Caco-2 (cell line): ENCODE data around the gene MAD1L1. TPM values are rescaled to one million over a fixed set of nuclear protein-coding genes. Genes with fewer than 3 reads are reported as not detected.

Experiments used
- BruUV-seq: library from RNA; stranded (reverse); fragments of 400-500 nt; replicated peaks from 2 replicates; lab custom pipeline; 2021; lab: Mats Ljungman, UMichigan
- CTCF ChIA-PET: fragments of 300-600 bp; sonication (Branson Sonifier 250); formaldehyde crosslinking; loops from one replicate; lab custom pipeline; 2022; ENCODE audit warnings: antibody characterized with exemption; lab: Charles Lee
- POLR2A ChIA-PET: fragments of 300-600 bp; sonication (Branson Sonifier 250); formaldehyde crosslinking; loops from one replicate; lab custom pipeline; 2022; ENCODE audit warnings: antibody characterized with exemption; lab: Charles Lee
- DNase-seq, 2 experiments: peaks; one replicate each; pipeline versions ENCODE4 v3.0.0 to v3.0.0-alpha.2; 2020 to 2022
- H3K27me3 ChIP-seq: replicated peaks from 2 replicates; pipeline ENCODE4 v1.6.0; 2011; ENCODE audit warnings: low read length; ENCODE audit not compliant: control insufficient read depth, insufficient read depth
- H3K36me3 ChIP-seq: 2 replicates; pipeline ENCODE4 v1.5.1; 2011; ENCODE audit warnings: low read length; ENCODE audit not compliant: control insufficient read depth, insufficient read depth
- H3K4me1 ChIP-seq: fragments of 250-450 bp; sonication (Bioruptor Pico); 2 replicates; pipeline ENCODE4 v1.5.1; 2020; ENCODE audit warnings: mild to moderate bottlenecking
- H3K4me3 ChIP-seq: 2 replicates; pipeline ENCODE4 v1.5.1; 2011; ENCODE audit warnings: low read depth, mild to moderate bottlenecking, control low read depth, low read length
- H3K9me3 ChIP-seq: fragments of 250-450 bp; sonication (Bioruptor Pico); 2 replicates; pipeline ENCODE4 v1.5.1; 2020; ENCODE audit warnings: mild to moderate bottlenecking, moderate library complexity
- H3K27ac Mint-ChIP-seq: one replicate; pipeline ENCODE4 v1.8.0; 2022; ENCODE audit warnings: mixed read lengths; ENCODE audit not compliant: unreplicated experiment
- H3K27me3 Mint-ChIP-seq: one replicate; pipeline ENCODE4 v1.8.0; 2022; ENCODE audit warnings: mixed read lengths; ENCODE audit not compliant: insufficient read depth, unreplicated experiment
- H3K36me3 Mint-ChIP-seq: one replicate; pipeline ENCODE4 v1.8.0; 2022; ENCODE audit warnings: mild to moderate bottlenecking, mixed read lengths; ENCODE audit not compliant: insufficient read depth, unreplicated experiment
- H3K4me1 Mint-ChIP-seq: one replicate; pipeline ENCODE4 v1.8.0; 2022; ENCODE audit warnings: low read depth, mixed read lengths; ENCODE audit not compliant: unreplicated experiment
- H3K4me3 Mint-ChIP-seq: one replicate; pipeline ENCODE4 v1.8.0; 2022; ENCODE audit warnings: mild to moderate bottlenecking, moderate library complexity, mixed read lengths; ENCODE audit not compliant: unreplicated experiment
- H3K9me3 Mint-ChIP-seq: one replicate; pipeline ENCODE4 v1.8.0; 2022; ENCODE audit warnings: mixed read lengths; ENCODE audit not compliant: unreplicated experiment
- intact Hi-C: fragments of 100-400 bp; cut with micrococcal nuclease; formaldehyde crosslinking; loops from one replicate; pipeline ENCODE4 v1.10.0; 2022; ENCODE audit not compliant: unreplicated experiment
- total RNA-seq: library from RNA; stranded (reverse); gene quantifications from 2 replicates; pipeline ENCODE4 v1.2.3, GENCODE V29; 2022
- TF ChIP-seq, protein P1 (sequence below), 2 experiments: fragments of 200-600 bp in 1 of 2; IDR thresholded peaks; 1 replicate in 1 of 2; 2 replicates in 1 of 2; pipeline versions ENCODE4 v1.5.1 to v1.8.0; 2011 to 2022; ENCODE audit warnings: antibody characterized with exemption in 1 of 2, control low read depth in 1 of 2, inconsistent platforms in 1 of 2, low read depth in 1 of 2, low read length in 1 of 2, mild to moderate bottlenecking in 1 of 2, moderate library complexity in 1 of 2; ENCODE audit not compliant: insufficient read depth in 1 of 2, severe bottlenecking in 1 of 2, unreplicated experiment in 1 of 2

Gene MAD1L1
- total RNA-seq, 1 experiment from 2014 or later: 58.6 TPM

DNA sequence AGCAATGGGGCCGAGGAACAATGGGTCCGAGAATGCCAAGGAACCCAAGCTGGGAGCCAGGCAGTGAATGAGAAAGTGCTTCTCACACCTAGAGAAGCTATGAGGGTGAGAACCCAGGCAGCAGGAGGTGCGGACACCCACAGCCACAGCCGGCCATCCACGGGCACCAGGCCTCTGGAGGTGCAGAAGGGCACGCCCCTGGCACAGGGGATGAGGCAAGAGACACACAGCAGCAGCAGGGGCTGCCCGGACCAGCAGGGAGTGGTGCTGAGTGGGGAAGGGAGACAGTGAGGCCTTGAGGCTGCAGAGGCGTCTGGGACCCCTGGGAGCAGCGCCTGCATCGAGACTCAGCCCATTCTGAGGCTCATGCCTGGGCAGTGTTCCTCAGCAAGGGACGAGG lies 135.3 kb downstream of the MAD1L1 start:
- H3K36me3 Mint-ChIP-seq: peaks cover 13% of the 10 kb centered on the region
- H3K27me3 Mint-ChIP-seq: no peaks in the 10 kb centered on the region
- no peak overlapping the region for H3K27ac Mint-ChIP-seq
- DNase-seq: no peak
- POLR2A ChIA-PET: no interaction called here
- intact Hi-C loops: no loop called here
- no peaks in the 10 kb centered on the region for H3K4me1 ChIP-seq
- no TSS peak for BruUV-seq
- CTCF ChIA-PET: no interaction called here
- no peaks in the 10 kb centered on the region for H3K9me3 Mint-ChIP-seq
- no peaks in the 10 kb centered on the region for H3K27me3 ChIP-seq
- TF ChIP-seq, protein P1, sequence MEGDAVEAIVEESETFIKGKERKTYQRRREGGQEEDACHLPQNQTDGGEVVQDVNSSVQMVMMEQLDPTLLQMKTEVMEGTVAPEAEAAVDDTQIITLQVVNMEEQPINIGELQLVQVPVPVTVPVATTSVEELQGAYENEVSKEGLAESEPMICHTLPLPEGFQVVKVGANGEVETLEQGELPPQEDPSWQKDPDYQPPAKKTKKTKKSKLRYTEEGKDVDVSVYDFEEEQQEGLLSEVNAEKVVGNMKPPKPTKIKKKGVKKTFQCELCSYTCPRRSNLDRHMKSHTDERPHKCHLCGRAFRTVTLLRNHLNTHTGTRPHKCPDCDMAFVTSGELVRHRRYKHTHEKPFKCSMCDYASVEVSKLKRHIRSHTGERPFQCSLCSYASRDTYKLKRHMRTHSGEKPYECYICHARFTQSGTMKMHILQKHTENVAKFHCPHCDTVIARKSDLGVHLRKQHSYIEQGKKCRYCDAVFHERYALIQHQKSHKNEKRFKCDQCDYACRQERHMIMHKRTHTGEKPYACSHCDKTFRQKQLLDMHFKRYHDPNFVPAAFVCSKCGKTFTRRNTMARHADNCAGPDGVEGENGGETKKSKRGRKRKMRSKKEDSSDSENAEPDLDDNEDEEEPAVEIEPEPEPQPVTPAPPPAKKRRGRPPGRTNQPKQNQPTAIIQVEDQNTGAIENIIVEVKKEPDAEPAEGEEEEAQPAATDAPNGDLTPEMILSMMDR (IDR thresholded peaks at IDR 0.05; ENCODE audit: insufficient read depth in 1 of 2, low read depth in 1 of 2, low read length in 1 of 2, severe bottlenecking in 1 of 2, unreplicated experiment in 1 of 2): no peak
- H3K4me3 Mint-ChIP-seq: no peak overlapping the region
- H3K4me3 ChIP-seq: no peak overlapping the region
- no peaks in the 10 kb centered on the region for H3K36me3 ChIP-seq
- no peaks in the 10 kb centered on the region for H3K4me1 Mint-ChIP-seq
- H3K9me3 ChIP-seq: no peaks in the 10 kb centered on the region

DNA sequence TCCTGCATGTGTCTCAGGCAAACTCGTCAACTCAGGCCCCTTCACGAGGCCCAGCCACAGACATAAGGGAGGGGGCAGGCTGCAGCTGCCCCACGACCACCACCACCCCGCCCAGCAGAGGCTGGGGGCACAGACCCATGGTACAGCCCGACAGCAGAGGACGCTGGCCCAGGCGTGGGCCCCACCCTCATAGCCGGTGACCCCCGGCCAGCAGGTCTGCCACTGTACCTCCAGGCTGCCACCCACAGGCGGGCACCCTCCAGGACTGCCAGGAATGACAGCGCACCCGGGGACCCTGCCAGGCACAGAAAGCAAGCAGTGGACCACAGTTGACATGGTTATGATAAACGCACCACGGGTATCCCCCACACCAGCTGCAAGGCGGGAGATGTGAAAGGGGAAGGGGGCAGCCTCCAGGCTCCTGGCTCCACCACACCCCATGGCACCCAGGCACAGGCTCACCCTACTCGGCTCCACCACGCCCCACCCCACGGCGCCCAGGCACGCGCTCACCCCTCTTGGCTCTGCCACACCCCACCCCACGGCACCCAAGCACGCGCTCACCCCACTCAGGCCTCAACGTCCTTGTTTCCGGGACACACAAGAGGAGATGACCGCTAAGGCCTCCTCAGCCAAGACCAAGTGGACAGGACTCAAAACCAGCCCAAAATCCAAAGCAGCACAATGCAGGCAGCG lies 135.9 kb downstream of the MAD1L1 start:
- no peak for DNase-seq
- no peak overlapping the region for H3K4me3 ChIP-seq
- no peaks in the 10 kb centered on the region for H3K36me3 ChIP-seq
- Mint-ChIP-seq H3K27me3 (no peaks in the 10 kb centered on the region), H3K36me3 (peaks cover 19% of the 10 kb centered on the region), H3K4me1 (no peaks in the 10 kb centered on the region), H3K27ac (no peak overlapping the region), H3K9me3 (no peaks in the 10 kb centered on the region), H3K4me3 (no peak overlapping the region)
- H3K9me3 ChIP-seq: no peaks in the 10 kb centered on the region
- H3K27me3 ChIP-seq: no peaks in the 10 kb centered on the region
- BruUV-seq: no TSS peak
- ChIA-PET CTCF (no interaction called here), POLR2A (no interaction called here)
- TF ChIP-seq, protein P1 (IDR thresholded peaks at IDR 0.05; ENCODE audit: insufficient read depth in 1 of 2, low read depth in 1 of 2, low read length in 1 of 2, severe bottlenecking in 1 of 2, unreplicated experiment in 1 of 2): no peak
- no peaks in the 10 kb centered on the region for H3K4me1 ChIP-seq
- intact Hi-C loops: no loop called here

DNA sequence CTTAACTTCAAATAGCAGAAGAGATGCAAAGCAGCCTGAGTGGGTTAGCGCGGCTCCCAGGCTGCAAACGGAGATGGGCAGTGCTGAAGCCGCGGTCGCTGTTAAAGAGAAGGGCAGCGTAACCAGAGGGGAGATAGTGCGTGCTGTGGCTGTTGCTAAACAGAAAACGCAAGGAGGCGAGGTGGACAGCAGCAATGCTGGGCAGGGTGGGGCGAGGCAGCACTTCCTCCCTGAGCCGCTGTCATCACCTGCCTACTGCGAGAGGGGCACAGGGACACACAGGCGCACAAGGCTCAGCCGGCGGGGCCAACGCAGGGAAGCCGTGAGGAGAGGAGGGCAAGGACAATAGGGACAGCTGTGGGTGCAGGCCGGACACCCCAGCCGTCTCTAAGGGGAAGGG lies 137.3 kb downstream of the MAD1L1 start:
- no peak for DNase-seq
- no peaks in the 10 kb centered on the region for H3K27me3 Mint-ChIP-seq
- H3K36me3 Mint-ChIP-seq: peaks cover 28% of the 10 kb centered on the region
- H3K36me3 ChIP-seq: no peaks in the 10 kb centered on the region
- no peaks in the 10 kb centered on the region for H3K4me1 ChIP-seq
- H3K4me3 ChIP-seq: no peak overlapping the region
- POLR2A ChIA-PET: no interaction called here
- TF ChIP-seq, protein P1 (IDR thresholded peaks at IDR 0.05; ENCODE audit: insufficient read depth in 1 of 2, low read depth in 1 of 2, low read length in 1 of 2, severe bottlenecking in 1 of 2, unreplicated experiment in 1 of 2): no peak
- H3K27me3 ChIP-seq: no peaks in the 10 kb centered on the region
- no peak overlapping the region for H3K4me3 Mint-ChIP-seq
- H3K4me1 Mint-ChIP-seq: no peaks in the 10 kb centered on the region
- BruUV-seq: no TSS peak
- peak overlapping the region; percentile 26 for H3K27ac Mint-ChIP-seq
- intact Hi-C loops: no loop called here
- H3K9me3 ChIP-seq: no peaks in the 10 kb centered on the region
- CTCF ChIA-PET: no interaction called here
- H3K9me3 Mint-ChIP-seq: no peaks in the 10 kb centered on the region
